Brain microvascular endothelial cell (primary cell): ENCODE measurements around the gene AFP.
A peak's percentile ranks its signal among the peaks of the same experiment; 100 is the strongest.

Source experiments
- DNase-seq: peaks from one replicate; pipeline ENCODE4 v3.0.0-alpha.2; 2020
- H3K27ac ChIP-seq: fragments of 250-450 bp; sonication (Bioruptor Pico); 2 replicates; pipeline ENCODE4 v1.5.1; 2020; ENCODE audit warnings: mild to moderate bottlenecking, moderate library complexity
- H3K27me3 ChIP-seq: fragments of 250-450 bp; sonication (Bioruptor Pico); replicated peaks from 2 replicates; pipeline ENCODE4 v1.5.1; 2020; ENCODE audit warnings: mild to moderate bottlenecking
- H3K36me3 ChIP-seq: fragments of 250-450 bp; sonication (Bioruptor Pico); replicated peaks from 2 replicates; pipeline ENCODE4 v1.5.1; 2020; ENCODE audit warnings: mild to moderate bottlenecking
- H3K4me3 ChIP-seq: 2 replicates; pipeline ENCODE4 v1.5.1; 2011; ENCODE audit warnings: low read depth, mild to moderate bottlenecking, control low read depth, low read length, moderate library complexity
- CTCF ChIP-seq: IDR thresholded peaks from 2 replicates; pipeline ENCODE4 v1.5.1; 2011; ENCODE audit warnings: low read depth, mild to moderate bottlenecking, moderate library complexity, low read length, control low read depth, inconsistent platforms; ENCODE audit errors: missing control alignments
- in situ Hi-C: cut with HindIII; loops from 2 replicates; pipeline ENCODE4 v1.10.0; 2017; ENCODE audit warnings: low sequenced_read_pairs, low pct_ligation_motif_present

AFP gene

GRCh38 chr4:73445383-73446335, 9.6 kb downstream of the AFP start:
- Histone ChIP-seq H3K27ac (no peak overlapping the region), H3K36me3 (no peaks in the 10 kb centered on the region), H3K4me3 (no peak overlapping the region), H3K27me3 (no peaks in the 10 kb centered on the region)
- TF ChIP-seq CTCF, result no peak
- in situ Hi-C loops, result no loop called here
- no peak for DNase-seq

GRCh38 chr4:73446336-73446938, 10.4 kb downstream of the AFP start:
- Histone ChIP-seq H3K27ac (no peak overlapping the region), H3K4me3 (no peak overlapping the region), H3K27me3 (no peaks in the 10 kb centered on the region), H3K36me3 (no peaks in the 10 kb centered on the region)
- in situ Hi-C loops, result no loop called here
- peak; percentile 78 for TF ChIP-seq CTCF
- peak; percentile 57 for DNase-seq

- no peak for TF ChIP-seq CTCF
- no peak overlapping the region for H3K4me3 ChIP-seq
- no peaks in the 10 kb centered on the region for H3K27me3 ChIP-seq
- no peak overlapping the region for H3K27ac ChIP-seq
- H3K36me3 ChIP-seq, result no peaks in the 10 kb centered on the region
- peak; percentile 37 for DNase-seq
- in situ Hi-C loops, result no loop called here
Measured at GRCh38 chr4:73447671-73448070, 11.7 kb downstream of the AFP start.

GRCh38 chr4:73448448-73449203, 12.6 kb downstream of the AFP start:
- no peak for DNase-seq
- Histone ChIP-seq H3K36me3 (no peaks in the 10 kb centered on the region), H3K27ac (no peak overlapping the region), H3K4me3 (no peak overlapping the region), H3K27me3 (no peaks in the 10 kb centered on the region)
- TF ChIP-seq CTCF, result no peak
- in situ Hi-C loops, result no loop called here

GRCh38 chr4:73450398-73451004, 14.5 kb downstream of the AFP start:
- H3K4me3 ChIP-seq, result no peak overlapping the region
- H3K36me3 ChIP-seq, result no peaks in the 10 kb centered on the region
- in situ Hi-C loops, result no loop called here
- no peak for TF ChIP-seq CTCF
- peak; percentile 92 for DNase-seq
- H3K27me3 ChIP-seq, result no peaks in the 10 kb centered on the region
- H3K27ac ChIP-seq, result peak overlapping the region; percentile 99
